GM12872 (cell line): ENCODE results near the gene VPS50.

ENCODE experiments used
- TF ChIP-seq, protein P1 (sequence below): IDR thresholded peaks from 3 replicates; pipeline ENCODE4 v1.5.1; 2011; ENCODE audit warnings: low read depth, mild to moderate bottlenecking, low read length, moderate library complexity; ENCODE audit not compliant: insufficient read depth

The VPS50 gene

DNA sequence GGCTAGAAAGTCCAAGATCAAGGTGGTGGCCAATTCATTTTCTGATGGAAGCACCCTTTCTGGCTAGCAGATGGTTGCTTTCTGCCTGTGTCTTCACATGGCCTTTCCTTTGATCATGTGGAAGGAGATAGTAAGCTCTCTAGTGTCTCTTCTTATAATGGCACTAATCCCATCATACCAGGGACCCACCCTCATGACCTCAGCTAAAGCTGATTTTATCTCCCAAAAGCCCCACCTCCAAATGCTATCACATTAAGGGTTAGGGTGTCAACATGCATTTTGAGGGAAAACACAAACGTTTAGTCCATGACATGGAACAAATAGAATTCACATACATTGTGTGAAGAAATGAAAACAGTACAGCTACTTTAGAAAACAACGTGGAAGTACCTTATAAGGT is 100.0 kb downstream of the VPS50 start:
- TF ChIP-seq, protein P1, sequence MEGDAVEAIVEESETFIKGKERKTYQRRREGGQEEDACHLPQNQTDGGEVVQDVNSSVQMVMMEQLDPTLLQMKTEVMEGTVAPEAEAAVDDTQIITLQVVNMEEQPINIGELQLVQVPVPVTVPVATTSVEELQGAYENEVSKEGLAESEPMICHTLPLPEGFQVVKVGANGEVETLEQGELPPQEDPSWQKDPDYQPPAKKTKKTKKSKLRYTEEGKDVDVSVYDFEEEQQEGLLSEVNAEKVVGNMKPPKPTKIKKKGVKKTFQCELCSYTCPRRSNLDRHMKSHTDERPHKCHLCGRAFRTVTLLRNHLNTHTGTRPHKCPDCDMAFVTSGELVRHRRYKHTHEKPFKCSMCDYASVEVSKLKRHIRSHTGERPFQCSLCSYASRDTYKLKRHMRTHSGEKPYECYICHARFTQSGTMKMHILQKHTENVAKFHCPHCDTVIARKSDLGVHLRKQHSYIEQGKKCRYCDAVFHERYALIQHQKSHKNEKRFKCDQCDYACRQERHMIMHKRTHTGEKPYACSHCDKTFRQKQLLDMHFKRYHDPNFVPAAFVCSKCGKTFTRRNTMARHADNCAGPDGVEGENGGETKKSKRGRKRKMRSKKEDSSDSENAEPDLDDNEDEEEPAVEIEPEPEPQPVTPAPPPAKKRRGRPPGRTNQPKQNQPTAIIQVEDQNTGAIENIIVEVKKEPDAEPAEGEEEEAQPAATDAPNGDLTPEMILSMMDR, result no peak

DNA sequence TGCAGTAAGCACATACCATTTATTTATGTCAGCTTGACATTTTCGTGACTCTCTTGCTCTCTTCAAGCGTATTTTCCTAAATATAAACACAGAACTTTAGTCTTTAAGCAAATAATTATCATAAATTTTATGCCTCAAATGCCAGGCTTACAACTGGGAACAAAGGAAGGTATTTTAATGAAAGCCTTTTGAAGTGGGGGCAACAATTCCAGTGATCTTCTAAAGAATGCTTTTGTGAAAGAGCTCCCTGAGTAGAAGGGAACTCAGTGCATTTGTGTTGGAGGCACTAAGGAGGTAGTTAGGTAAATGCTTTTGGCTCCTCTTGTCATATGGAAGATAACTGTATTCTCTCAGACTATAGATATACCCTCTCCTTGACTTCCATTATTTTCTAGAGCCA is 104.9 kb downstream of the VPS50 start:
- TF ChIP-seq, protein P1, result no peak

DNA sequence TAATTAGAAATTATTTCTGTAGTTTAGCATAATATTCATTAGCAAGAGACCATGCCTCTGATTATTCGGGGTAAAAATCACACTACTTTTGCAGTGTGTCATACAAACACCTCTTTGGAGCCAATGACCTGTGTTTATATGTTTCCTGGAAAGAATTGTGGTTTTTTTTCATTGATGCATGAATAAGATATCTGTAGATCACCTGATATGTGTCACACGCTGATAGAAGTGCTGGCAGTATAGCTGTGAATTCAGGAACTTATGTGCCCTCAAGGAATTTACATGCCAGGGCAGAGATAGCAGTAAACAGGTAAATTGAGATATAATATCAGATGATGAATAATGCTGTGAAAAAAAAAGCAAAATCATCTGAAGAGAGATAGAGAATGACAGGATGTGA is 118.2 kb downstream of the VPS50 start:
- TF ChIP-seq, protein P1, result no peak

DNA sequence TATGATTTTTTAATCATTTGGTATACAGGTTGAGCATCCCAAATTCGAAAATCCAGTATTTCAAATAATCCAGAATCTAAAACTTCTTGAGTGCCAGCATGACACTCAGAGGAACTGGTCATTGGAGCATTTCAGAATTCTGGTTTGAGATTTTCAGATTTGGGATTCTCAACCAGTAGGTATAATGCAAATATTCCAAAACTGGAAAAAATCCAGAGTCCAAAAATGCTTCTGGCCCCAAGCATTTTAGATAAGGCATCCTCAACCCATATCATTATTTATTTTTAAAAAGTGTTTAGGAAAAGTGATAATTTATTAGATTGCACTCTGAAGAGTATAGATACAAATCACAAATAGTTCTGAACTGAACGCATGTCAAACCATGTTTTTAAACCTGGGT is 120.7 kb downstream of the VPS50 start:
- TF ChIP-seq, protein P1, result no peak

DNA sequence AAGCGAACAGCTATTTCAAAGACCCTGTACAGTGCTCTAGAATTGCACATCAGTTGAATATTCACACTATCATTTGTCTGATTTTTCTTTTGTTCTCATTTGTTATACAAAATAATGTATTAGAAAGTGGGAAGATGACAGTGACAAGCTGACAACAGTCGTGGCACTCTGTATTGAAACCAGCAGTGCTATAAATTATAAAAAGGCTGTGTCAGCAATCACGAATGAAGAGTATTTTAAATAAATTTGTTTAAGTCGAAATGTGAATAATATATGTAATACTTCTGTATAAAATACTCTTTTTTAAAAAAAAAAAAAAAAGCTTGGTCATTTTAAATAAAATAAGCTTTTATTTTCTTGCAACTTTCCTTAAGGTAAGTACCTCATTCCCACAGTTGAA is 122.6 kb downstream of the VPS50 start:
- TF ChIP-seq, protein P1, result no peak

DNA sequence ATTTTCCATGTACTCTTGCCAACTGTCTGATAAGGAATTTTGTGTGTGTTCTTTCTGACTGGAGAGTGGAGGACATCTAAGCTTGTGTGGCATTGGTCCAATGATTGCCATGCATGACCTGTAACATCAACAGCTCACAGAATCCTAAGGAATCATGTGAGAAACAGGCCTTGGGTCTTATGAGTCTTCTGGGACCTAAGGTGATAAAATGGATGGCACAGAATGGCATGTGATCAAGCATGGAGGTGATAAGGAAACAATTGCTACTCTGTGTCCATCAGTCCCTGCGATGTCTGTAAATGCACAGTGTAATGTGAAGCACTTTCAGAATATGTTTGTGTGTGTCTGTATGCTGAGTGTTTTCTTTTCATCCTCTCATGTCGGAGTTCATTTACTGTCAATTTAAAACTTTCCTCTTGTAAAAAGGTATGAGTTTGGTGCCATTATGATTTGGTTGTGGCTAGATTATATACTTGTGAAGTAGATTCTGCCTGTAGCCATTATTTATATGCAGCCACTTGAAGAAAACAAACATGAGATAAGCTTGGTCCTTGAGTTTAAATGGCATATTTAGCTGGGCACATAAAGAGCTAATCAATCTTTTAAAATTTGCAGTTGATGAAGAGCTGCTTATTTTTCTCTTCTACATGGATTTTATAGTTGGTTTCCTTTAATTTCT is 127.5 kb downstream of the VPS50 start:
- TF ChIP-seq, protein P1, result no peak

DNA sequence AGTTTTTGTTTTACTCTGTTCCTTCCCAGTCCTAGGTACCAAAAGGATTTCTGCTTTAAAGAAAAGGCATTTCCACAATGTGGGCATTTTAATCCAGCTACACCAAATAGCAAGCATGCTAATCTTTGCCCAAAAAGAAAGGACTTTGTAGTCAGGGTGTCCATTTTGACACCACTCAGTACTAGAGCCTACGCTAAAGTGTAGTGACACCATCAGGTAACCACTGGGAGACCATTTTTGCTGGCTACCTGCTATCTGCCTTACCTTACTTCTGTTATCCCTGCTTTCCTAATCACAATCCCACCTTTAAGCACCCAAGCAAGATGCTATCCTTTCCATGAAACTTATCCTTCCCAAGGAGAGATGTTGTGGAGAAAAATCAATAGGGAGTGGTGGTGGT is 129.7 kb downstream of the VPS50 start:
- TF ChIP-seq, protein P1, result no peak

DNA sequence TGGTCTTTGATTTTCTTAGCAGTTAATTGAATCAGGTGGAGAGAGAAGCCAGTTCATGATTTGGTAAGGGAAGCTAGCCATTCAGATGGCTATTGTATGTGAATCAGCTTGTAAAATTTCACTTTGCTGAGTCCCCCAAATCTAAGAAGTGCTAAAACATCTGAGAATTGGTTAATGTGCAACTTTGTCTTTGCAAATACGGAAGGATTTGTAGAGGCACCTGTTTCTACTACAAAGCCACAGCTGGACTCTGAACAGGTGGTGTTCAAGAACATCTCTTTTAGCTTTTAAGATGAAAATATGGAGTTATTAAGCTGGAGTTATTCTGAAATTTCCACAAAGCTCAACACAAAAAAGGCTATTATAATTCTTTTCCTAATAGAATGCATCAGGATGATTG is 132.6 kb downstream of the VPS50 start:
- TF ChIP-seq, protein P1, result no peak
